Hepatocyte (in vitro differentiated cells): ENCODE results near the gene UGGT1.

ENCODE experiments used
- CTCF ChIP-seq: fragments of 200-600 bp; sonication (generic); IDR thresholded peaks from 2 replicates; pipeline ENCODE4 v1.5.1; 2016; ENCODE audit warnings: antibody characterized with exemption, mild to moderate bottlenecking; ENCODE audit not compliant: poor library complexity
- EZH2 ChIP-seq: fragments of 200-600 bp; sonication (generic); IDR thresholded peaks from 2 replicates; pipeline ENCODE4 v1.6.1; 2016; ENCODE audit warnings: antibody characterized with exemption, mild to moderate bottlenecking, borderline replicate concordance
- EZH2phosphoT487 ChIP-seq: fragments of 200-600 bp; sonication (generic); IDR thresholded peaks from one replicate; pipeline ENCODE4 v1.6.1; 2018; ENCODE audit warnings: antibody characterized with exemption, mild to moderate bottlenecking, low read depth, moderate library complexity; ENCODE audit not compliant: unreplicated experiment, severe bottlenecking

- TF ChIP-seq CTCF = no peak
- TF ChIP-seq EZH2 = no peak
- TF ChIP-seq EZH2phosphoT487 = no peak
Measured at GRCh38 chr2:128214251-128214650, 123.3 kb downstream of the UGGT1 start.
